Cardiac muscle cell (in vitro differentiated cells and primary cell): ENCODE data around the gene TUBB4A. TPM values are rescaled to one million over a fixed set of nuclear protein-coding genes. Genes with fewer than 3 reads are reported as not detected.

Experiments
- DNase-seq, 2 donors: peaks; one replicate each; pipeline versions ENCODE4 v3.0.0 to v3.0.0-alpha.2; 2010 to 2017; ENCODE audit warnings: low read depth in 1 of 2, low spot score in 1 of 2
- H3K27ac ChIP-seq: fragments of 200-600 bp; sonication (generic); 2 replicates; pipeline ENCODE4 v1.5.1; 2016
- H3K27me3 ChIP-seq: fragments of 200-600 bp; sonication (generic); 2 replicates; pipeline ENCODE4 v1.6.0; 2016; ENCODE audit warnings: control low read depth
- H3K36me3 ChIP-seq: fragments of 200-600 bp; sonication (generic); 2 replicates; pipeline ENCODE4 v1.5.1; 2016; ENCODE audit warnings: control low read depth
- H3K4me1 ChIP-seq: fragments of 200-600 bp; sonication (generic); 2 replicates; pipeline ENCODE4 v1.8.1; 2017; ENCODE audit warnings: low read depth, mild to moderate bottlenecking, mixed run types
- H3K4me3 ChIP-seq: fragments of 200-600 bp; sonication (generic); 2 replicates; pipeline ENCODE4 v1.5.1; 2016; ENCODE audit warnings: mild to moderate bottlenecking
- H3K9me3 ChIP-seq: fragments of 200-600 bp; sonication (generic); 2 replicates; pipeline ENCODE4 v1.5.1; 2017; ENCODE audit warnings: low read depth, mild to moderate bottlenecking, control low read depth
- CTCF ChIP-seq: IDR thresholded peaks from 2 replicates; pipeline ENCODE4 v1.5.1; 2012; ENCODE audit warnings: low read depth, mild to moderate bottlenecking, low read length
- polyA plus RNA-seq: library from polyadenylated mRNA; unstranded; fragments of >200 nt; fragmentation: Nextera tagmentation; extraction: Ambion mirVana; gene quantifications from 2 replicates; pipeline ENCODE4 v1.2.1, GENCODE V29; 2016
- total RNA-seq: library from RNA; depleted of rRNA; stranded (reverse); fragments of >200 nt; gene quantifications from 2 replicates; pipeline ENCODE4 v1.2.3, GENCODE V29; 2016

Gene TUBB4A
- total and polyA plus RNA-seq, 2 experiments from 2014 or later = 18.2 to 21.6 TPM

DNA sequence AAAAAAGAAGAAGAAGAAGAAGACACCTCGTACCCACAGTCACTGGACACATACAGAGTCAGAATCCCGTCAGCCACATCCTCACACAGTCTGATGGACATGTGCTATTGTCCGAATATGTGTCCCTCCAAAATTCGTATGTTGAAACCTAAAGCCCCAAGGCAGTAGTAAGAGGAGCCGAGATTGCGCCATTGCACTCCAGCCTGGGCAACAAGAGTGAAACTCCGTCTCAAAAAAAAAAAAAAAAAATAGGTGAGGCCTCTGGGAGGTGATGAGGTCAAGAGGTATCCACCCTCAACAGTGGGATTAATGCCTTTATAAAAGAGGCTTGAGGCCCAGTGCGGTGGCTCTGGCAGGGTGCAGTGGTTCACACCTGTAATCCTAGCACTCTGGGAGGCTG, 17.9 kb downstream of the TUBB4A start:
- Histone ChIP-seq H3K36me3 (no peaks in the 10 kb centered on the region), H3K4me3 (no peak overlapping the region), H3K4me1 (no peaks in the 10 kb centered on the region), H3K27me3 (no peaks in the 10 kb centered on the region), H3K27ac (no peak overlapping the region), H3K9me3 (no peaks in the 10 kb centered on the region)
- DNase-seq = no peak
- TF ChIP-seq CTCF = no peak

DNA sequence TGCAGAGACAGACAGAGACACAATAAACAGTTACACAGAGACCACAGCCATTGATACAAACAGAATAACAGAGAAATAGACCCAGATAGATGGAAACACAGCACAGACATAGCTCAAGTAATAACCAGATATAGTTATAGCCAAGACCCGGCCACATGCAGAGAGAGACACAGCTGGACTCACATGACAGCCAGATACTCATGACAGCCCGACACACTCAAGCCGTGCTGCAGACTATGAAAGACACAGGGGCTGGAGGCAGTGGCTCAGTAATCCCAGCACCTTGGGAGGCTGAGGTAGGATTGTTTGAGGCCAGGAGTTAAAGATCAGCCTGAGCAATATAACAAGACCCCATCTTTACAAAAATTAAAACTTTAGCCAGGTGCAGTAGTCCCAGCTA, 18.9 kb downstream of the TUBB4A start:
- Histone ChIP-seq H3K9me3 (no peaks in the 10 kb centered on the region), H3K4me3 (no peak overlapping the region), H3K4me1 (no peaks in the 10 kb centered on the region), H3K27ac (no peak overlapping the region), H3K27me3 (no peaks in the 10 kb centered on the region), H3K36me3 (no peaks in the 10 kb centered on the region)
- no peak for DNase-seq
- no peak for TF ChIP-seq CTCF

GRCh38 chr19:6482343-6482686, 19.8 kb downstream of the TUBB4A start:
- no peaks in the 10 kb centered on the region for H3K36me3 ChIP-seq
- H3K4me3 ChIP-seq = no peak overlapping the region
- DNase-seq = no peak
- H3K9me3 ChIP-seq = no peaks in the 10 kb centered on the region
- no peak overlapping the region for H3K27ac ChIP-seq
- TF ChIP-seq CTCF = no peak
- no peaks in the 10 kb centered on the region for H3K27me3 ChIP-seq
- H3K4me1 ChIP-seq = no peaks in the 10 kb centered on the region

GRCh38 chr19:6481541-6482342, 20.4 kb downstream of the TUBB4A start, which contains the start of gene DENND1C:
Gene DENND1C (minus strand): TSS chr19:6481787. CDS start chr19:6481695, 92 bp downstream.
- Histone ChIP-seq H3K9me3 (no peaks in the 10 kb centered on the region), H3K27me3 (no peaks in the 10 kb centered on the region), H3K4me3 (no peak within 1 kb of the TSS), H3K4me1 (no peaks in the 10 kb centered on the region), H3K36me3 (no peaks in the 10 kb centered on the region), H3K27ac (no peak within 1 kb of the TSS)
- peak; percentile 62 for TF ChIP-seq CTCF
- peak; percentile 23 to 54 for DNase-seq

DNA sequence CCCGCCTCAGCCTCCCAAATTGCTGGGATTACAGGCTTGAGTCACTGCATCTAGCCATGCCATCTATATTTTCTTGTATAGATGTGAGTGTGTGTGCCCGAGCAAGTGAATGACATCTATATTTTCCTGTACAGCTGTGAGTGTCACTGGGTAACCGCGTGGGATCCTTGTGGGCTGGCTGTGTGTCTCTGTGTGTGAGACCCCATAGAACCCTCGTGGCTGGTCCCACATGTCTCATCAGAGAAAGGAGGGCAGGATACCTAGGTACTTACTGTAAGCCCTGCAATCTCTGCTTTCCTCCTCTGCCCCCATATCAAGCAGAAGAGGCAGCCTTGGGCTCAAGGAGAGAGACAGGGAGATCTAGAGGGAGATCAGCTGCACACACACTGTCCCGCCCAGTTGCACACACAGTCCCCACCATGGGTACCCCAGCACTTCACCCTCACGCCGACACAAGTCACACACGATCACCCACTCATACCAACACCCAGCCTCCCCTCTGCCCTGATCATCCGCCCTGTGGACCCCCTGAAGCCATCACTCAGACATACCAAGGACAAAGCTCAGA, 21.2 kb downstream of the TUBB4A start:
- no peak for DNase-seq
- Histone ChIP-seq H3K27ac (no peak overlapping the region), H3K4me3 (no peak overlapping the region), H3K4me1 (no peaks in the 10 kb centered on the region), H3K9me3 (no peaks in the 10 kb centered on the region), H3K36me3 (no peaks in the 10 kb centered on the region), H3K27me3 (no peaks in the 10 kb centered on the region)
- no peak for TF ChIP-seq CTCF
